GM11168 (cell line): ENCODE data around the gene KCNQ5.

Source experiments
- in situ Hi-C: fragments of 300-500 bp; cut with MboI; formaldehyde crosslinking; loops from one replicate; pipeline ENCODE4 v1.12.0; 2022; ENCODE audit warnings: low sequenced_read_pairs; ENCODE audit not compliant: unreplicated experiment

KCNQ5 gene

GRCh38 chr6:73030257-73030656 lies 408.4 kb downstream of the KCNQ5 start:
- in situ Hi-C loops = no loop called here

- in situ Hi-C loops = no loop called here
Observed at GRCh38 chr6:73030791-73031782, 409.2 kb downstream of the KCNQ5 start.

GRCh38 chr6:73032586-73032985 lies 410.7 kb downstream of the KCNQ5 start:
- in situ Hi-C loops = no loop called here

DNA sequence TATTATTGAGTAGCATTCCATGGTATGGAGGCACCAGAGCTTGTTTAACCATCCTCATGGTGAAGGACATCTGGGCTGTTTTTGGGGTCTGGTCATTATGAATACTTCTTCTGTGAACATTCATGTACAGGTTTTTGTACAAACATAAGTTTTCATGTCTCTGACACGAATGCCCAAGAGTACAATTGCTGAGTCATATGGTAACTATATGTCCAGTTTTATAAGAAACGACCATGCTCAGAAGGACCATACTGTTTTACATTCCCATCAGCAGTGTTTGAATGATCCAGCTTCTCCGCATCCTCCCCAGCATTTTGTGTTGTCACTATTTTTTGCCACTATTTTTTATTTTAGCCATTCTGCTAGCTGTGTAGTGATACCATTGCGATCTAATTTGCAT lies 414.8 kb downstream of the KCNQ5 start:
- in situ Hi-C loops = no loop called here

DNA sequence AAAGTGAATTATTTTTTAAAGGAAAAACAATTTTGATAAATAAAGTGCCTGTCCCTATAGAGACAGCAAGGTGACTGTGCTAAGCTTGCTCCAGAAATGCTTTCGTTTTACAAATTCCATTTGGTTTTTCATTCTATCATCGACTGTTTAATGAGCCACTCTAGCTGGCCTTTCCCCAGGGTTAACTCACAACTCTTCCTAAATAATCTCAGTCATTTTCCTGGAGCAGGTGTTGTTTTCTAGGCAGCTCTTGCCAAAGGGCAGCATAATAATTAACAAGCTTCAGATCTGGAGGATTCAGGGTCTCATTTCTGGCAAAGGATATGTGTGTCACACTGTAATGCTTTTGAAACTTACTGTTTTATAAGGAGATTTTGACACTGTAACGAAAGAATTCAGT lies 419.2 kb downstream of the KCNQ5 start:
- in situ Hi-C loops = no loop called here

- in situ Hi-C loops = no loop called here
Observed at GRCh38 chr6:73042892-73043291, 421.0 kb downstream of the KCNQ5 start.

GRCh38 chr6:73043446-73043845 lies 421.6 kb downstream of the KCNQ5 start:
- in situ Hi-C loops = no loop called here

DNA sequence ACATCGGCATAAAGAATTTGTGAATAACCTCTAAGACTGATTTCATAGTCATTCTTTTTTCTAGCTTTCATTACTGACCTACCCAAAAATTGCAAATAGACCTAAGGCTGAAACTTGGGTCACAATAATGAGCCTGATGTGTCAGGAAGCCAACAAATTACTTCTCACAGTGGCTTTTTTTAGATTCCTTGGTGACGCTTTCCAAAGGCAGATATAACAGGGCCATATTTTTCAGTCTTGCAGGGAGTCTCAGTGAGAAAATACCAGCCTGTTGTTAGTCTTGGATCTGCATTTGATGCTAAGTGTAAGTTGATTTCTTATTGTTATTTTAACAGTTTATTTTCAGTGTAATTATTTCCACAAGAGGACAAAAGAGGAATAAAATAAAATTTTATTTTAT lies 423.7 kb downstream of the KCNQ5 start:
- in situ Hi-C loops = no loop called here

DNA sequence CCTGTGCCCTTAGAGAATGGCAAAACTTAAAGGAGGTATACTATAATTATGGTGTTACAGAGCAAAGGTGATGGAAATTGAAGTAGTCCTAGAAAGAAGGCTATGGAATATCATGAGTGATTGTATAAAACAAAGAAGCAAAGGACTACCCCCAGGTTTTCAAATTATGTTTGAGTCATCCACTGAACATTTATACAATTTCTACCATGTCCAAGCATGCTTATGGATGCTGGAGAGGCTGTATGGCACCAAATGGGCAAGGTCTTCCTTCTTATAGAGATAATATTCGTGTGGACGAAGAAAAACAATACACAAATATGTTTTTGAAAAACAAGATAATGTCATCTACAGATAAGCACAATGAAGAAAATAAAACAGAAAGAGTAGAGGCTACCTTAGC lies 425.9 kb downstream of the KCNQ5 start:
- in situ Hi-C loops = no loop called here

DNA sequence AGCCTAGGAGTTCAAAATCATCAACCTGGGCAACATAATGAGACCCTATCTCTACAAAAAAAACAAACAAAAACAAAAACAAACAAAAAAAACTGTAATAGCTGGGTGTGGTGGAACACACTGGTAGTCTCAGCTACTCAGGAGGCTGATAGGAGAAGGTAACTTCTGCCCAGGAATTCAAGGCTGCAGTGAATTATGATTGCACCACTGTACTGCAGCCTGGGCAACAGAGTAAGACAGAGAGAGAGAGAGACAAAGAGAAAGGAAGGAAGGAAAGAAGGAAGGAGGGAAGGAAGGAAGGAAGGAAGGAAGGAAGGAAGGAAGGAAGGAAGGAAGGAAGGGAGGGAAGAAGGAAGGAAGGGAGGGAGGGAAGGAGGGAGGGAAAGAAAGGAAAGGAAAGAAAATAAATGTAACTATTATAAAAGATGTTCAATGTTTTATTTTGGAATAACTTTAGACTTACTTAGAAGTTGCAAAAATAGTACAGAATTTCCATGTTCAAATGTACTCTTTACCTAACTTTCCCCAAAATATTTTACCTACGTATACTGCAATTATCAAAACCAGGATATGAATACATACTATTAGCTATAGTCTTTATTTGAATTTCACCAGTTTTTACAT lies 428.2 kb downstream of the KCNQ5 start:
- in situ Hi-C loops = no loop called here

DNA sequence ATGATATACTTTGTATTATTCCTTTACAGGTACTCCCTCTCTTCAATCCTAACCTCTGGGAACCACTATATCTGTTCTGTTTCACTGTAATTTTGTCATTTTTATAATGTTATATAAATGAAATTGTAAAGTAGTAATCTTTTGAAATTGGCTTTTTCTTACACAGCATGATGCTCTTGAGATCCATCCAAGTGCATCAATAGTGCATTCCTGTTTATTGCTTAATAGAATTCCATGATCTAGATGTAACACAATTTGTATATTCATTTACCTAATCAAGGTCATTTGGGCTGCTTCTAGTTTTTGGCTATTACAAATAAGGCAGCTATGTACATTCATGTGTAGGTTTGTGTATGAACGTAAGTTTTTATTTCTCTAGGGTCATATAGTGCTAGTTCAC lies 428.8 kb downstream of the KCNQ5 start:
- in situ Hi-C loops = no loop called here

- in situ Hi-C loops = no loop called here
Observed at GRCh38 chr6:73051147-73051546, 429.3 kb downstream of the KCNQ5 start.

- in situ Hi-C loops = no loop called here
Observed at GRCh38 chr6:73054958-73055357, 433.1 kb downstream of the KCNQ5 start.

- in situ Hi-C loops = no loop called here
Observed at GRCh38 chr6:73058736-73059135, 436.9 kb downstream of the KCNQ5 start.

- in situ Hi-C loops = no loop called here
Observed at GRCh38 chr6:73062130-73062529, 440.3 kb downstream of the KCNQ5 start.

DNA sequence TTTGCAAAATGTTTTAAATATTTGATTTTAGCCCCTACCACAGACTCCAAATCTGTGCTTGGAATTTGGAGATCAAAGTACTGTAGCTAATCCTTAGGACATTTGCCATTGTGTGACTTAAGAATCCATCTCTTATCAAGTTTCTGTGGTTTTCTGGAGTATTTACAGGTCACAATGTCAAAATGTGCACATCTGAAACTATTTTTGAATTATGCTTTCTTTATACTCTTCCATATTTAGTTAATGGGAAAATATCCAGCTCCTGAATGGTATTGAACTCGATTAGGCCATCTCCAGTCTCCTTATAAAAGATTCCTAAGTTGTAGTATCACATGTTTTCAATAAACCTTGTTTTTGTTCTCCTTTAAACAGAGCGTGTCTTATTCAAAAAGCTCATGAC lies 441.0 kb downstream of the KCNQ5 start:
- in situ Hi-C loops = no loop called here

- in situ Hi-C loops = no loop called here
Observed at GRCh38 chr6:73064266-73064665, 442.4 kb downstream of the KCNQ5 start.

GRCh38 chr6:73073238-73073637 lies 451.4 kb downstream of the KCNQ5 start:
- in situ Hi-C loops = no loop called here

DNA sequence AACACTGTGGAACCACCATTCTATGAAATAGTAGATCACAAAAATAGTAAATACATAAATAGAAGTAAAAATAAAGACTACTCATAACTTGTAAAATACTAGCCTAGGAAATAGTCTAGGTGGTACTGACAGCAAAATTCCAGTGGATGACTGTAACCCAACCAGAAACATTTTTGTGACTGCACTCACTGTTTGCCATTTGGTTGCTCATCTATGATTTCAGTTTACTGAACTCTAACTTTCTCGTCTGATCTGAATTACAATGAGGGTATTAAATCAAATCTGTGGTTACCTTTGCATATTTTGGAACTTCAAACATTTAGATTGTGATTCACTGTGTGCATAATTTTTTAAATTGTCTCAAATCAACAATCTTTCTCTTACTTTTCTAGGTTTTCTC lies 452.3 kb downstream of the KCNQ5 start:
- in situ Hi-C loops = no loop called here

DNA sequence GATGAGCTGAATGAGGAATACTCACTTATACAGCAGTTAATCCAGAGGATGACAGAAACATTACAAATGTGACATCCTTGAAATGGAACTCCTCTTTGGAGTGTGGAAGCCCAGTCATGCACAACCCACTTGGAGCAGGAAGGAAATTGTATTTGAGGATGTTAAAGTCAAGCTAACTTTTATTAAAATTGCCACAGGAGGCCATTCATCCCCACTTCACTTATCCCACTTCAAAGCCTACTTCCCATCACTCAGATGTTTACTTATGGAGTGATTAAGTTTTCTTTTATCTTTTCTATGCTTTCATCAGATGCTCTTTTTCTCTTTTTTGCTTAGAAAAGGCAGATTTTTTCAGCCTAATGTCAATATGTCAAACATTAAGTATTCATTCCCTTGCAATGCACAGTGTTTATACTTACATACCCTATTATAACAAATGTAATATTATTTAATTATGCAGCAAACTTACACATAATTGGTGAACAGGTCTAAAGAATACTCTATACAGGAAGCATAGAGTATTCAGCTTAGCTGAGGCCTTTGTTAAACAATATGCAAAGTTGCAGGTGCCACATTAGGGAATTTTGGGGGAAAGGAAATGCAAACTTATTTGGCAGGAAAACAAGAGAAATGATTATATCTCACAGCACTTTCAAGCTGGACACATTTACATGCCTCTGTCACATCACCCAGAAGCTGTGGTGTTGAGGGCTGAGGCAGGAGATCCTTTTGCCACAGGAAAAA lies 454.5 kb downstream of the KCNQ5 start:
- in situ Hi-C loops = no loop called here

DNA sequence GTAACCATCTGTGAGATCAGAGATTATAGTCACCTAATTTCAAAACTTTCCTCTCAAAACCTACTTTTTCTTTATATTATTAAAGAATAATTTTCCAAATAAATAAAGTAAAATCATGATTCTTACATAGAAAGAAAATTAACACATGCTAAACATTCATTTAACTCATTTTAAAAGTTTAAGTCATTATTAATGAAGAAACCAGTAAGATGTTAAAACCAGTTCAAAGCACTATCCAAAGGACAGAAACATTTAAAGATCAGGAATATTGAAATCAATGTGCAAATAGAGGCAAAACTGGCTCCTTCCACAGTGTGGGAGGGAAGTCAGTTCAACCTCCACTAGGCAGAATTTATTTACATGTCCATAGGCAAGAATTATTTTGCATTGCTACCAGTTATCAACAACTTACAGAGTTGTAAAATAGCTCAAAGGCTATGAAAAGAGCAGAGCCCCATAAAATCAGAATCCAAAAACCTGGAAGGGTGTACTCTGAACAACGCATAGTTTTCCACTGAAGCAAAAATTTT lies 456.5 kb downstream of the KCNQ5 start:
- in situ Hi-C loops = no loop called here
